Measurements from ENCODE around the gene GLS2.
"Not testable (repeated sequence)": the region's sequence is repeated elsewhere in the genome, so short reads cannot be mapped to it uniquely, and the experiment has no call there.

GLS2 gene

DNA sequence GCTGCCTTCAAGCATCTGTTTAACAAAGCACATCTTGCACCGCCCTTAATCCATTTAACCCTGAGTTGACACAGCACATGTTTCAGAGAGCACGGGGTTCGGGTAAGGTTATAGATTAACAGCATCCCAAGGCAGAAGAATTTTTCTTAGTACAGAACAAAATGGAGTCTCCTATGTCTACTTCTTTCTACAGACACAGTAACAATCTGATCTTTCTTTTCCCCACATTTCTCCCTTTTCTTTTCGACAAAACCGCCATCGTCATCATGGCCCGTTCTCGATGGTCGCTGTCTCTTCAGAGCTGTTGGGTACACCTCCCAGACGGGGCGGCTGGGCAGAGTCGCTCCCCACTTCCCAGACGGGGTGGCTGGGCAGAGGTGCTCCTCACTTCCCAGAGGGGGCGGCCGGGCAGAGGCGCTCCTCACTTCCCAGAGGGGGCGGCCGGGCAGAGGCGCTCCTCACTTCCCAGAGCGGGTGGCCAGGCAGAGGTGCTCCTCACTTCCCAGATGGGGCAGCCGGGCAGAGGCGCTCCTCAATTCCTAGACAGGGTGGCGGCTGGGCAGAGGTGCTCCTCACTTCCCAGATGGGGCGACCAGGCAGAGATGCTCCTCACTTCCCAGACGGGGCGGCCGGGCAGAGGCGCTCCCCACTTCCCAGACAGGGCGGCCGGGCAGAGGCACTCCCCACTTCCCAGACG lies 5.6 kb upstream of the GLS2 start:
- in situ Hi-C loops (cut with MboI; ENCODE audit: low sequenced_read_pairs), result not testable (repeated sequence)

DNA sequence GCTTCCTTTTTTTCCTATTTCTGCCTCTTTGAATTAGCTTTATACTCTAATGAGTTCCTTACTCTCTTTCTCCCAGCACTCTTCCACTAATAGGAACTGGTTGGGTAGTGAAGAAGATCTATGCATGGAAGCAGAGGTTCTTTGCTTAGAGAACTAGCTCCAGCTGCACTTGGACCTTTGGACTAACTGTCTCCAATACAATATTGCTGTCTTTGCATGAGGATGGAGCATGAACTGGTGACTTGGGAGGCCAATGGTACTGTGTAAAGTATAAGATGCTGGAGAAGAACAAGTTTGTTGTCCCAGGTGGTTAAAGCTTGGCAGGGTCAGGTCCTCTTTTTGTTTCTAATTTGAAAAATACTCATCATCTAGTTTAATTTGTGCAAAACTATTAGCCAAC lies 2.4 kb upstream of the GLS2 start:
- in situ Hi-C loops (cut with MboI; ENCODE audit: low sequenced_read_pairs), result no loop called here

DNA sequence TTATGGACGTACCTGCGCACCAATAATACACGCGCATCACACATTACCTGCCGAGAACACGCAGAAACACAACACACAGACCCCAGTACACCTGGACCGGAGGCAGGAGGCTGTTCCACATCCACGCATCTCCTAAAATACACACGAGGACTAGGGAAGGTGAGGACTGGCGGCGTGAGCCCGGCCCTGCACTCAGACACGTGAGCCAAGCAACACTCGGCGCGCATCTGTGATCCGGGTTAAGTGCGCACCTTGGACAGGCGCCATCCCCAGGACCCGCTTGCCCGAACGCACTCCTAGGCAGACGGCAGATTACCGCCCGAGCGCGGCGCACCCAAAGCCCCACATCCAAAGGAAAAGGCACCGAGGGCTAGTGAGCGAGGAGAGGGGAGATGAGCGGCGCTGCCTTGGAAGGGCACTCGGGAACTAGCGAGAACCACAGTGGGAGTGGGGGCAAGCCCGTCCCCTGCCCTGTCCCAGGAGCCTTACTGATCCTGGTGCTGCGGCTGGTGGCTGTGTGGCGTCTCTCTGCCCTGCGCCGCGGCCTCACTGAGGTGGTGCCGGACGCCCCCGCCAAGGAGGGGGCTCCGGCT lies 417 bp downstream of the GLS2 start:
- in situ Hi-C loops (cut with MboI; ENCODE audit: low sequenced_read_pairs), result no loop called here

DNA sequence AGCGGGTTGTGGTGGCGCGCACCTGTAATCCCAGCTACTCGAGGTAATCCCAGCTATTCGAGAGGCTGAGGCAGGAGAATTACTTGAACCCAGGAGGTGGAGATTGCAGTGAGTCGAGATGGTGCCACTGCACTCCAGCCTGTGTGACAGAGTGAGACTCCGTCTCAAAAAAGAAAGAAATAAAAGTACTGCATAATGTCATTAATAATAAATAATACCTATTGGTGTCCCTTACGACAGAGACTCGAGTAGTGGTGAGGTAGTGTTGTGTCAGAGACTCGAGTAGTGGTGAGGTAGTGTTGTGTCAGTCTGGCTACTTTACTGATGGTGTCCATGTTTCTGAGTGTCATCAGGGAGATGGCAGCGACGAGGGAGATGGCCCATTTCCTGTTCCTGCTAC lies 1.3 kb downstream of the GLS2 start:
- in situ Hi-C loops (cut with MboI; ENCODE audit: low sequenced_read_pairs), result no loop called here

DNA sequence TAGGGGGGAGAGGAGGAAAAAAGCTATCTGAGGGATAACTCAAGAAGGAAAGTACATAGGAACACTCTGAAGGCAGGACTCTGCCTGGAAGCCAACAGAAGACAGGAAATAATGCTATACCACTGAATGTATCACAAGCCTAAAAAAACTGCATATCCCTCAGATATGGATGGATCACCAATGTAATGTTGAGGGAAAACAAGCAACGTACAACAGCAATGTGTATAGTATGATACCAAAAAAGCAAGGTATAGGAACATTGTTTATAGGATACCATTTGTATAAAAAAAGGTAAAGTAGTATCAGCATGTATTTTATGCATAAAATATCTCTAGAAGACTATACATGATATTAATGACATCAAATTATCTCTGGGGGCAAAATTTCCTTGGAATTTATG lies 3.4 kb downstream of the GLS2 start:
- in situ Hi-C loops (cut with MboI; ENCODE audit: low sequenced_read_pairs), result no loop called here

DNA sequence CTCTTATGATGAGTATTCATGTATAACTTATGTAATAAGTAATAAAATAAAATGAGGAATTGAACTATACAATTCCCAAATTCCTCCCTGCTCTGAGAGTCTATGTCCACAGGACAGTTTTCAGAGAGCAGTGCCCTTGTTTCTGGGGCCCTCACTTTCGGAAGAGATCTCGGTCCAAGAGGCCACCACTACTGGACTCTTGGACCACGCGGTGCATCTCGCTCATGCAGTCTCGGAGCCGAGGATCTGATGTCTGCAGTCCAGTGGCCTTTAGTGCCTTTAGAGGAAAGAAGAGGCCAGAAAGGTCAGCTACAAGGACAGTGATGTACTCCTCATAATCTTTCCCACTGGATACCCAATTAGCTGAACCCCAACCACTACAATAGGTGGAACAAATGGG lies 8.3 kb downstream of the GLS2 start:
- in situ Hi-C loops (cut with MboI; ENCODE audit: low sequenced_read_pairs), result no loop called here

DNA sequence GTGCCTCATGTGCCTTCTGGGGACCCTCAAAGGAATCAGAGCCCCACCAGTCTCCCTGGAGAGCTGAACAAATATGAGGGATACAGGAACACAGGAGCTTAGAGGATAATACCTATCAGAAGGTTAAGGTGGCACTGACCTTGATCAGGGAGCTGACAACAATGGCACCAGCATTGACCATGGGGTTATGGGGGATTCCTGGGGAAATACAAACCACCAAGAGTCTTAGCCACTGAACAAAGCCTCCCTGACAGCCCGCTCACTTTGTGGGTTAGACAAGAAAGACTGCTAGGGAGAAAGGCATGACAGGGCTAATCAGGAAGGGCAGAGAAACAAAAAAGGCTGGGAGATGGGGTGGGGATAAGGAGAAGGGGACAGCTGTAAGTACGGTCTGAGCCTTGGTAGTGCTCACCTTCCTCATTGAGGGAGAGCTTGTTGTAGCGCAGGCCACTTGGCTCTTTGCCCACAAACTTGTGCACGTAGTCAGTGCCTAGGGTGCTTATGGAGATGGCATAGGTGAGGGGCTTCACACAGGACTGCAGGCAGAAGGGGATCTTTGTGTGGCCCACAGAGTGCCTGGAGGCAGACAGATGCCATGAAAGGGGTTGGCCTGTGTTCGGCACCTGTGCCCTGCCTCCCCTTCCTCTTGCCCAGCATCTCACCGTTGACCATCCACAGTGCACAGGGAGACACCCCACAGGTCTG lies 10.3 kb downstream of the GLS2 start:
- in situ Hi-C loops (cut with MboI; ENCODE audit: low sequenced_read_pairs), result no loop called here

DNA sequence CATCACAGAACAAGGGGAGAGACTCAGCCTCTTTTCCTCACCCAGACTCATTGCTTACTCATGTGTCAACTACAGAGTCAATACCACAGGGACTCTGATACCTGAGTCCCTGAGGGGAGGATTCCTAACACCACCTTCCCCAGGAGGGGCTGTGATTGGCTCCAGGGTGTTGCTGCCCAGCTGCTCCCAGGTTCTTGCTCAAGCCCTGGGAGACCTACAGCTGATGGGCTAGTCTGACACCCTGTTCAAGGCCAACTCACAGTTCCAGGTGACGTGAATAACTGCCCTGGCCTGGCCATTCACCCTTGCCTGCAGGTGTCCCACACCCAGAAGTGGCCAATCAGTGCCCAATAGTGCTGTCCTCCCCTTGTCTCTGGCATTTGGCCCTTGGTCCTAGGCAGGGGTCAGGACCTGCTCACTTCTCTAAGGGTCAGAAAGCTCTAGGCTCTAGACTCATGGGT lies 11.0 kb downstream of the GLS2 start:
- in situ Hi-C loops (cut with MboI; ENCODE audit: low sequenced_read_pairs), result no loop called here

DNA sequence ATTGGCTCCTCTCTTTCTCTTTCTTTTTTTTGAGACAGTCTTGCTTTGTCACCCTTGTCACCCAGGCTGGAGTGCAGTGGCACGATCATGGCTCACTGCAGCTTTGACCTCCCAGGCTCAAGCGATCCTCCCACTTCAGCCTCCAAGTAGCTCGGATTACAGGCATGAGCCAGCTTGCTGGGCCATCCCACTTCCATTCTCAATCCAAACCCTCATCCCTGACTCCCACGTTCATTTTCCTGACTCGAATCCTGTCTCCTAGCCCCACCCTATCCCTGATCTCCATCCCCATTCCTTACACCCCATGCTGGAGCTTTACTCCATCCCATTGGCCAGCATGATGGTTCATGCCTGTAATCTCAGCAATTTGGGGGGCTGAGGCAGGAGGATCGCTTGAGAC lies 11.8 kb downstream of the GLS2 start:
- in situ Hi-C loops (cut with MboI; ENCODE audit: low sequenced_read_pairs), result no loop called here

DNA sequence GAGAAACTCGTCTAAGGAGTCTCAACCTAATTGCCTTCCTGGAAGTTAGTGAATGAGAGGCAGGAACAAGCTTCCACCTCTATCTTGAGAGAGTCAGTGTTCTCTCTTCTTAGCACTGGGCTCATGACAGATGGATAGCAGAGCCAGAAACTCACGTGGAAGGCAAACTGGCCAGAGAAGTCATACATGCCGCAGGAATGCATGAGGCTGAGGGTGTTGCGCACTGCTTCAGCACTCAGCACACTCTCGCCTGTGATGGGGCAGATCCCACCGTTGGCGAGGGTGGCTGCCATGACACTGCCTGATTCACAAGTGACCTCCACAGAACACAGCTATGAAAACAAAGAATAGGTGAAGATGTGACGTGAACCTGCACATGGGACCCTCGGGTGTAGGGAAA lies 13.6 kb downstream of the GLS2 start:
- in situ Hi-C loops (cut with MboI; ENCODE audit: low sequenced_read_pairs), result no loop called here

DNA sequence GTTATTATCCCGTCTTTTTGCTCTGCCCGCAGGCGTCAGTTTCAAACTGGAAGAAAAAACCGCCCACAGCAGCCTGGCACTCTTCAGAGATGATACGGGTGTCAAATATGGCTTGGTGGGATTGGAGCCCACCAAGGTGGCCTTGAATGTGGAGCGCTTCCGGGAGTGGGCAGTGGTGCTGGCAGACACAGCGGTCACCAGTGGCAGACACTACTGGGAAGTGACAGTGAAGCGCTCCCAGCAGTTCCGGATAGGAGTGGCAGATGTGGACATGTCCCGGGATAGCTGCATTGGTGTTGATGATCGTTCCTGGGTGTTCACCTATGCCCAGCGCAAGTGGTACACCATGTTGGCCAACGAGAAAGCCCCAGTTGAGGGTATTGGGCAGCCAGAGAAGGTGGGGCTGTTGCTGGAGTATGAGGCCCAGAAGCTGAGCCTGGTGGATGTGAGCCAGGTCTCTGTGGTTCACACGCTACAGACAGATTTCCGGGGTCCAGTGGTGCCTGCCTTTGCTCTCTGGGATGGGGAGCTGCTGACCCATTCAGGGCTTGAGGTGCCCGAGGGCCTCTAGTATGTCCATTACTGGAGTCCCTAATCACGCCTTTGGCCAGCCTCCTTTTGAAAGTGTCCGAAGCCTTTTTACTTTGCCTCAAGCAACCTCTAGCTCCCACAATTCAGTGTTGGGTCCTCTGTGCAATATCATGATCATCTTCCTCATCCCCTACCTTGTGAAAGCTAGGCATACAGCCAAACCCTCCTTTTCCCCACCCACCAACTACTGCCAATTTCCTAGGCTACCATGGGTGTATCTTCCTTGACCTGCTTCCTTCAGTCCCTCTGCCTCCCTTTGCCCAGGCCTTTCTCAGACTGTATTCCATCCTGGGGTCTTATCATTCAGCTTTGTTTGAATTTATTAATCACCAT lies 18.7 kb downstream of the GLS2 start:
- in situ Hi-C loops (cut with MboI; ENCODE audit: low sequenced_read_pairs), result no loop called here

DNA sequence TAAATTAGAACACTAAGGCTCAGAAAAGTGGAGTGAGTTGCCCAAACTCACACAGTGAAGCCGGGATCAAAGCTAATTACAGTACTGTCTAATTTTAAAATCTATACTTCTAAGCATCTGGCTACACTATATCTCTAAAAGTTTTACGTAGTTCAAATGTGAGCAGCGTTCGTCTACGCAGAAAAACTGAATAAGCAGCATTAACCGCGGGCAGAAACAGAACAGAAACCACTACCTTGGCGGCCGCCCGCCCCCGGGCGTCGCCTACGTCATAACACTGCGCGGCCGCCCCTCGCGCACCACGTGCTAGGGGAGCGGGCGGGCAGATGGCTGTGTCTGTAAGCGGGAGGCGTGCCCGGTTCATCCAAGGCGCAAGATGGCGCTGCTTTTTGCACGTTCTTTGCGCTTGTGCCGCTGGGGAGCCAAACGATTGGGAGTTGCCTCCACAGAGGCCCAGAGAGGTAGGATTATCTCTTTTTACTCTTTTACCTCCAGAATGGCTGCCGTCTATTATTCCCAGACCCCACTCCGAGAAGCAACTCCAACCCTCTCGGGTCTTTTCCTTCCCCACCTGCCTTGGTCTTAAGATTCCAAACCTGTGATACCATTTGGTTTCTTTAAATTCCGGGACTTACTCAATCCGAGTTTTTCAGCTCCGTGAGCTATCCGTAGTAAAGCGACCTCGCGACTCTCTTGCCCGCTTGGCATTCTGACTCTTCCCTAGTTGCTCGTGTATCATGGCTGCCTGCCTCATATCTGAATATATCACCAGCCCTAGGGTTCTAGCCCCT lies 19.6 kb downstream of the GLS2 start, which contains the start of gene SPRYD4:
Gene SPRYD4, plus strand, starts transcription at position 363 of the 791 bp plus-strand sequence. Its CDS starts 14 bp downstream, at position 377.
- in situ Hi-C loops (cut with MboI; ENCODE audit: low sequenced_read_pairs), result no loop called here

DNA sequence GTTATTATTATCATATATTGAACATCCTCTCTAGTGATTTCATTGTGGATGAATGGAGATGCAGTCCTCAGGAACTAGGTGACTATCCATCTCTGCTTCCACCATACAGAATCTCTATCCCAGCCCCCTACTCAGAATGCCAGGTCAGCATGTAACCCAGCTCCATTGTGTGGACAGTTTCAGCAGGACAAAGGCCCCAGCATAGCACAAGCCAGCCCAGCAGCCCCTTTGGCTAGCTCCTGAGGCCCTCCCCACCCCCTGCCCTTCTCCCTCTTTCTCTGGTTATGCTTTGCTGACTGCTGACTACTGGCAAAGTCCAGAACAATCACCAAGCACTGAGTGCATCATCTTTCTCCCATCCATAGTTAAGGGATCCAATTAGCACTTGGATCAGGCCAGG lies 25.4 kb downstream of the GLS2 start:
- in situ Hi-C loops (cut with MboI; ENCODE audit: low sequenced_read_pairs), result no loop called here

DNA sequence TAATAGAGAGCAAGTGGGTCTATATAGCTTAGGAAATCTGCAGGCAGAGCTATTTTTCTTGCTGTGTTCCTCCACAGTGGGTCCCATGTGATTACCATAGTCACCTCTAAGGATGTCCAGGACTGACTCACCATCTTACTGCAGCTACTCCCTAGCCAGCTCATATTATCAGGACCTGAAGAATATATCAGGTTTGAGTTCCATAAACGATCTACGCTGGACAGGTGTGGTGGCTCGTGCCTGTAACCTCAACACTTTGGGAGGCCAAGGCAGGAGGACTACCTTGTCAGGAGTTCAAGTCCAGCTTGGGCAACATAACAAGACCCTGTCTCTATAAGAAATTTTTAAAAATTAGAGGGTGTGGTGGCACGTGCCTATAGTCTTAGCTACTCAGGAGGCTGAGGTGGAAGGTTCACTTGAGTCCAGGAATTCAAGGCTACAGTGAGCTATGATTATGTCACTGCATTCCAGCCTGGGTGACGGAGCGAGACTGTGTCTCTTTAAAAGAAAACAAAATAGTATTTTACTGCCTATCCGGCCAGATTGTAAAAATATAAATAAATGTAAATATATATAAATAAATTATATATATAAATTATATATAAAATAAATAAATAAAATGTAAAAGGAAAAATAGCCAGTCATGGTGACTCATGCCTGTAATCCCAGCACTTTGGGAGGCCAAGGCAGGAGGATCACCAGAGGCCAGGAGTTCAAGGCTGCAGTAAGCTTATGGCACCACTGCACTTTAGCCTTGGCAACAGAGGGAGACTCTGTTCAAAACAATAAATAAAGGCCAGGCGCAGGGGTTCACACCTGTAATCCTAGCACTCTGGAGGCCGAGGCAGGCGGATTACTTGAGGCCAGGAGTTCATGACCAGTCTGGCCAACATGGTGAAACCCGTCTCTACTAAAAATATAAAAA lies 26.5 kb downstream of the GLS2 start:
- in situ Hi-C loops (cut with MboI; ENCODE audit: low sequenced_read_pairs), result no loop called here

DNA sequence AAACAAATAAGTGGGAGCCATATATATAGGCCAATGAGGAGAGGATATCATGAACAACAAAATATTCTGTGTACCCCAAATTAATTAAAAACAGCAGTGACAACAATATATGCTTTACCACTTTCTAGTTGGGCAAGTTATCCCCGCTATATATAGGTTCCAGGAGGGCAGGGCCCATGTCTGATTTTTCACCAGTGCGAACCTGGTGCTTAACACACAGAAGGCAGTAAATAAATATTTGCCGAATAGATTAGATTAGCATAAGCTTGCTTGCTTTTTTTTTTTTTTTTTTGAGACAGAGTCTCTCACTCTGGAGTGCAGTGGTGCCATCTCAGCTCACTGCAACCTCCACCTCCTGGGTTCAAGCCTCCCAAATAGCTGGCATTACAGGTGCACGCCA lies 30.1 kb downstream of the GLS2 start:
- in situ Hi-C loops (cut with MboI; ENCODE audit: low sequenced_read_pairs), result no loop called here

DNA sequence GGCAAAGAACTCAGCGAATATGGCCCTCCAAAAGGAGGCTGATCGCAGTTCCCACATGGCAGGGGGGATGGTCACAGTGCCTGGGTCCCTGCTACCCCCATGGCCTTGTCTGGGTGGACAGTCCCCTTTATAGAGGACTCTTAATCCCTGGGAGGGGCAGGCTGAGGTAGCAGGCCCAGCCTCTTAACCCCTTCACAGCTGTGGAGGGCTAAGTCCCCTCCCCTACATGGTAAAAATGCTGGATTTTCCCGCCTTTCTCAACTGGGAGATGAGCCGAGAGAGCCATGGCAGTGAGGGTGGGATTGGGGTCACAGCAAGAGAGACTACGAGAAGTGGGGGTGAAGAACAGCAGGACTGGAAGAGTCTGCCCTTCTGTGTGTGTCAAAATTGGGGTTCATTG lies 33.4 kb downstream of the GLS2 start, which contains the start of gene MIP:
Gene MIP, minus strand, starts transcription at position 101 of the 400 bp plus-strand sequence. Its CDS starts 44 bp downstream, at position 57.
- in situ Hi-C loops (cut with MboI; ENCODE audit: low sequenced_read_pairs), result no loop called here

DNA sequence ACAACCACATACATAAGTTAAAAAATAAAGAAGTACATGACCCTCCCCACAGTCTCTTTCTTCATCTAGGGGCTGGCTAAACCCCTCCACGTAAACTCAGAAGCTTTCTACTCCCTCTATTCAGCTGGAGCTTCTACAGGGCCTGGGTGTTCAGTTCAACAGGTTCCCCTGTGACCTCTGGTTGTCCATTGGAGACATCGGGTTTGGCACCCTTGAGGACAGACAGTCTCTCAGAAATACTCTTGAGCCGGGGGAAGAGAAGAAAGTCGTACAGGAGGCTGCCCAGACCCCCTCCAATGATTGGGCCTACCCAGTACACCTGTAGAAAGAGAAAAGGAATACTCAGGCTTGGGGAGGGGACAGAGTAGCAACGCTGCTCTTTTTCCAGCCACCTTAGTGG lies 36.8 kb downstream of the GLS2 start:
- in situ Hi-C loops (cut with MboI; ENCODE audit: low sequenced_read_pairs), result no loop called here

DNA sequence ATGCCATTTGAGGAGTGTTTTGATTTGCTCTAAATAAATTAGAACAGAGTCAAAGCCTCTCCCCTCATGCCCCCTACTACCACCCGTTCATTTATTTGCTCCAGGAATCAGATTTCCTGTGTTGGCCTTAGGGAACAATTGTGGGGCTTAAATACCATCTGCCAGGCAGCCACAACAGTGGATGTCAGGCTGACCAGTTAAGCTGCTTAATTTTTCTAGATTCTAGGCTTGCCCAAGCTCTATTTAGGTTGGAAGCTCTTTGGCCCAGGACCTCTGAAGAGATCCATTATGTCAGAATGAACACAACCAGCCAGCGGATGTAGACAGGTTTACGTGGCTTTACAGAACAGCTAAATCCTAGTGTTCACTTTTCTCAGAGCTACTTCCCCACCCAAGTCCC lies 37.7 kb downstream of the GLS2 start:
- in situ Hi-C loops (cut with MboI; ENCODE audit: low sequenced_read_pairs), result no loop called here

DNA sequence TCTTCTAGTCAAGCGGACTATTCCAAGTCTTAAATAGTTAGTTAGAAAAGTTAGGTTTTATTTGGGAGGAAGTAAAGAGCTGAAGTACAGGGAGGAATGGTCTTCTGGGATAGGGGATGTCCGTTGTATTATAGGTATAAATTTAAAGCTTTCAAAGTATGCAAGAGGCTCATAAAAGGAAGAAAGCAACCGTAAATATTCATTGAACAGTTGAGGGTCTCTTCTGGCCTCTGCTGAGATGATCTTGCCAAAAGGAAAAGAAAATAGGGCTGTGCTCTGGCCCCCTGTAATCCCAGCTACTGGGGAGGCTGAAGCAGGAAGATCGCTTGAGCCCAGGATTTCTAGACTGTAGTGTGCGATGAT lies 38.4 kb downstream of the GLS2 start:
- in situ Hi-C loops (cut with MboI; ENCODE audit: low sequenced_read_pairs), result no loop called here

Data from HL-60/S4 treated with phorbol 12-myristate 13-acetate at 8.2 ng/mL for 4 days and 3 days (cell line).